Adrenal gland (tissue), 5 donors: Measurements from ENCODE around the gene PARVB.

Source experiments
- POLR2A ChIP-seq, 2 donors: fragments of 450-650 bp; IDR thresholded peaks; one replicate each; pipeline ENCODE4 v1.6.1; 2017; ENCODE audit warnings: antibody characterized with exemption in 2 of 2, mild to moderate bottlenecking in 2 of 2, moderate library complexity in 1 of 2
- TF ChIP-seq, protein P1 (sequence below), 6 experiments: fragments of 450-650 bp in 4 of 6; fragments of 200-600 bp in 2 of 6; sonication (generic) in 1 of 6; IDR thresholded peaks; 1 replicate in 5 of 6; 2 replicates in 1 of 6; pipeline versions ENCODE4 v1.5.1 to v1.8.0; 2016 to 2021; ENCODE audit warnings: antibody characterized with exemption in 6 of 6, mild to moderate bottlenecking in 2 of 6, moderate library complexity in 1 of 6
- donor health status: DM: no; HTN: no; CAD: no.

- TF ChIP-seq, protein P1, sequence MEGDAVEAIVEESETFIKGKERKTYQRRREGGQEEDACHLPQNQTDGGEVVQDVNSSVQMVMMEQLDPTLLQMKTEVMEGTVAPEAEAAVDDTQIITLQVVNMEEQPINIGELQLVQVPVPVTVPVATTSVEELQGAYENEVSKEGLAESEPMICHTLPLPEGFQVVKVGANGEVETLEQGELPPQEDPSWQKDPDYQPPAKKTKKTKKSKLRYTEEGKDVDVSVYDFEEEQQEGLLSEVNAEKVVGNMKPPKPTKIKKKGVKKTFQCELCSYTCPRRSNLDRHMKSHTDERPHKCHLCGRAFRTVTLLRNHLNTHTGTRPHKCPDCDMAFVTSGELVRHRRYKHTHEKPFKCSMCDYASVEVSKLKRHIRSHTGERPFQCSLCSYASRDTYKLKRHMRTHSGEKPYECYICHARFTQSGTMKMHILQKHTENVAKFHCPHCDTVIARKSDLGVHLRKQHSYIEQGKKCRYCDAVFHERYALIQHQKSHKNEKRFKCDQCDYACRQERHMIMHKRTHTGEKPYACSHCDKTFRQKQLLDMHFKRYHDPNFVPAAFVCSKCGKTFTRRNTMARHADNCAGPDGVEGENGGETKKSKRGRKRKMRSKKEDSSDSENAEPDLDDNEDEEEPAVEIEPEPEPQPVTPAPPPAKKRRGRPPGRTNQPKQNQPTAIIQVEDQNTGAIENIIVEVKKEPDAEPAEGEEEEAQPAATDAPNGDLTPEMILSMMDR (IDR thresholded peaks at IDR 0.05), result no peak
- no peak for TF ChIP-seq POLR2A (IDR thresholded peaks at IDR 0.05)
Measured at GRCh38 chr22:44171561-44171960, 147.5 kb downstream of the PARVB start.
